Testis (tissue), 3 donors: Measurements from ENCODE around the gene DLG2. TPM values are rescaled to one million over a fixed set of nuclear protein-coding genes. Genes with fewer than 3 reads are reported as not detected.
"Not testable (repeated sequence)": the region's sequence is repeated elsewhere in the genome, so short reads cannot be mapped to it uniquely, and the experiment has no call there.

Experiments
- DNase-seq: peaks from one replicate; pipeline ENCODE4 v3.0.0-alpha.2; 2019
- H3K27ac ChIP-seq, 2 donors: fragments of 200-600 bp; sonication (generic); one replicate each; pipeline ENCODE4 v1.5.1; 2019
- H3K27me3 ChIP-seq: fragments of 200-600 bp; sonication (generic); one replicate; pipeline ENCODE4 v1.5.1; 2019
- H3K36me3 ChIP-seq: fragments of 200-600 bp; sonication (generic); one replicate; pipeline ENCODE4 v1.5.1; 2017; ENCODE audit warnings: low read depth; ENCODE audit errors: missing control alignments
- H3K4me1 ChIP-seq: fragments of 200-600 bp; sonication (generic); one replicate; pipeline ENCODE4 v1.5.1; 2019
- H3K4me3 ChIP-seq, 2 donors: fragments of 200-600 bp; sonication (generic); one replicate each; pipeline ENCODE4 v1.5.1; 2017 to 2019
- H3K9me3 ChIP-seq: fragments of 200-600 bp; sonication (generic); one replicate; pipeline ENCODE4 v1.5.1; 2017
- CTCF ChIP-seq, 3 experiments: fragments of 450-650 bp in 2 of 3; fragments of 200-600 bp in 1 of 3; sonication (generic) in 1 of 3; IDR thresholded peaks; one replicate each; pipeline ENCODE4 v1.5.1; 2016 to 2019; ENCODE audit warnings: antibody characterized with exemption in 3 of 3, mild to moderate bottlenecking in 2 of 3, moderate library complexity in 1 of 3
- POLR2A ChIP-seq: fragments of 450-650 bp; IDR thresholded peaks from one replicate; pipeline ENCODE4 v1.6.1; 2017; ENCODE audit warnings: antibody characterized with exemption, mild to moderate bottlenecking, moderate library complexity
- WGBS, 2 donors: methylation state at CpG; one replicate each; pipeline ENCODE4 v1.1.5; 2018; 5-methylcytosine and 5-hydroxymethylcytosine counted together
- intact Hi-C: fragments of 100-400 bp; cut with DNase I; formaldehyde crosslinking; loops from one replicate; pipeline ENCODE4 v1.15.1; 2023; ENCODE audit warnings: low total_unique reads
- polyA plus RNA-seq: library from polyadenylated mRNA; stranded (reverse); fragments of 350-450 nt; fragmentation: Illumina TruSeq; extraction: RNeasy Lipid Tissue Mini Kit (QIAGEN cat#74804); gene quantifications from one replicate; pipeline ENCODE4 v1.2.3, GENCODE V29; 2014; ENCODE audit warnings: low read depth, low replicate concordance; ENCODE audit not compliant: insufficient read depth
- total RNA-seq, 2 donors: library from RNA; depleted of rRNA; stranded (reverse); fragments of >200 nt; gene quantifications; one replicate each; pipeline ENCODE4 v1.2.3, GENCODE V29; 2016

Gene DLG2
- total and polyA plus RNA-seq, 3 donors from 2014 or later: 13.8 to 23.0 (median 14.1) TPM

GRCh38 chr11:85295694-85296271, 331.4 kb downstream of the DLG2 start:
- no peaks in the 10 kb centered on the region for H3K9me3 ChIP-seq
- intact Hi-C loops: no loop called here
- no peaks in the 10 kb centered on the region for H3K27me3 ChIP-seq
- H3K4me3 ChIP-seq: no peak overlapping the region
- TF ChIP-seq POLR2A (no peak), CTCF (IDR thresholded peaks at IDR 0.05) (no peak)
- H3K27ac ChIP-seq: no peak overlapping the region
- DNase-seq: no peak
- no peaks in the 10 kb centered on the region for H3K36me3 ChIP-seq
- H3K4me1 ChIP-seq: no peaks in the 10 kb centered on the region
- 83 to 90% methylated on average over 1 of the region's 1 CpG for whole genome bisulfite sequencing, 2 donors

GRCh38 chr11:85281550-85281949, 345.6 kb downstream of the DLG2 start:
- 86 to 91% methylated on average over 4 of the region's 4 CpGs for WGBS, 2 donors
- no peak overlapping the region for H3K4me3 ChIP-seq
- TF ChIP-seq CTCF (IDR thresholded peaks at IDR 0.05) (no peak), POLR2A (no peak)
- H3K27ac ChIP-seq: no peak overlapping the region
- H3K27me3 ChIP-seq: no peaks in the 10 kb centered on the region
- intact Hi-C loops: no loop called here
- no peaks in the 10 kb centered on the region for H3K36me3 ChIP-seq
- no peaks in the 10 kb centered on the region for H3K9me3 ChIP-seq
- DNase-seq: no peak
- H3K4me1 ChIP-seq: no peaks in the 10 kb centered on the region

GRCh38 chr11:85279267-85279666, 347.9 kb downstream of the DLG2 start:
- WGBS, 2 donors: 41 to 44% methylated on average over 1 of the region's 1 CpG
- intact Hi-C loops: no loop called here

GRCh38 chr11:85277693-85278092, 349.5 kb downstream of the DLG2 start:
- TF ChIP-seq POLR2A: no peak
- no peak for DNase-seq
- intact Hi-C loops: no loop called here
- H3K4me3 ChIP-seq: no peak overlapping the region
- H3K4me1 ChIP-seq: no peaks in the 10 kb centered on the region
- H3K27ac ChIP-seq: no peak overlapping the region
- no peaks in the 10 kb centered on the region for H3K36me3 ChIP-seq
- 58 to 68% methylated on average over 2 of the region's 2 CpGs for WGBS, 2 donors
- H3K9me3 ChIP-seq: no peaks in the 10 kb centered on the region
- no peaks in the 10 kb centered on the region for H3K27me3 ChIP-seq

More at GRCh38 chr11:85279267-85279666, 347.9 kb downstream of the DLG2 start:
- Histone ChIP-seq H3K4me3 (no peak overlapping the region), H3K36me3 (no peaks in the 10 kb centered on the region), H3K9me3 (no peaks in the 10 kb centered on the region), H3K27ac (no peak overlapping the region), H3K27me3 (no peaks in the 10 kb centered on the region), H3K4me1 (no peaks in the 10 kb centered on the region)
- DNase-seq: no peak
- no peak for TF ChIP-seq CTCF (IDR thresholded peaks at IDR 0.05)
- no peak for TF ChIP-seq POLR2A

- no peaks in the 10 kb centered on the region for H3K27me3 ChIP-seq
- no peaks in the 10 kb centered on the region for H3K36me3 ChIP-seq
- 91 to 96% methylated on average over 2 of the region's 2 CpGs for WGBS, 2 donors
- no peaks in the 10 kb centered on the region for H3K9me3 ChIP-seq
- H3K4me3 ChIP-seq: no peak overlapping the region
- TF ChIP-seq POLR2A: no peak
- no peak for TF ChIP-seq CTCF (IDR thresholded peaks at IDR 0.05)
- no peak for DNase-seq
- intact Hi-C loops: no loop called here
- no peaks in the 10 kb centered on the region for H3K4me1 ChIP-seq
- no peak overlapping the region for H3K27ac ChIP-seq
Observed at GRCh38 chr11:85276332-85276731, 350.8 kb downstream of the DLG2 start.

GRCh38 chr11:85270315-85270714, 356.8 kb downstream of the DLG2 start:
- H3K27me3 ChIP-seq, H3K4me1 ChIP-seq, H3K4me3 ChIP-seq, H3K9me3 ChIP-seq, H3K36me3 ChIP-seq, DNase-seq, H3K27ac ChIP-seq, intact Hi-C loops: not testable (repeated sequence)
- WGBS, 2 donors: 88 to 94% methylated on average over 2 of the region's 2 CpGs
